ENCODE measurements around the gene EDC4. TPM values are rescaled to one million over a fixed set of nuclear protein-coding genes. Genes with fewer than 3 reads are reported as not detected.

Gene EDC4
- total RNA-seq, 1 donor from 2014 or later: 48.4 TPM

- peak; percentile 39 for TF ChIP-seq CTCF (IDR thresholded peaks at IDR 0.05; ENCODE audit: insufficient read depth, low read length, poor library complexity, severe bottlenecking)
- no peaks in the 10 kb centered on the region for H3K27me3 ChIP-seq (ENCODE audit: control insufficient read depth, insufficient read depth, low read length)
- H3K4me3 ChIP-seq (ENCODE audit: low read depth, low read length): peak overlapping the region; percentile 97
- no peak for DNase-seq (ENCODE audit: low read depth)
- H3K36me3 ChIP-seq (ENCODE audit: control insufficient read depth, insufficient read depth, low read length): no peaks in the 10 kb centered on the region
Observed at GRCh38 chr16:67842509-67843342, 30.1 kb upstream of the EDC4 start.

- DNase-seq (ENCODE audit: low read depth): no peak
Observed at GRCh38 chr16:67843343-67843765, 29.5 kb upstream of the EDC4 start.

GRCh38 chr16:67844497-67844896 is 28.4 kb upstream of the EDC4 start:
- H3K4me3 ChIP-seq (ENCODE audit: low read depth, low read length): no peak overlapping the region
- no peaks in the 10 kb centered on the region for H3K27me3 ChIP-seq (ENCODE audit: control insufficient read depth, insufficient read depth, low read length)
- TF ChIP-seq CTCF (IDR thresholded peaks at IDR 0.05; ENCODE audit: insufficient read depth, low read length, poor library complexity, severe bottlenecking): no peak
- no peak for DNase-seq (ENCODE audit: low read depth)
- H3K36me3 ChIP-seq (ENCODE audit: control insufficient read depth, insufficient read depth, low read length): peaks cover 3% of the 10 kb centered on the region

More at GRCh38 chr16:67843343-67843765, 29.5 kb upstream of the EDC4 start:
- no peaks in the 10 kb centered on the region for H3K27me3 ChIP-seq (ENCODE audit: control insufficient read depth, insufficient read depth, low read length)
- peak overlapping the region; percentile 97 for H3K4me3 ChIP-seq (ENCODE audit: low read depth, low read length)
- H3K36me3 ChIP-seq (ENCODE audit: control insufficient read depth, insufficient read depth, low read length): no peaks in the 10 kb centered on the region
- no peak for TF ChIP-seq CTCF (IDR thresholded peaks at IDR 0.05; ENCODE audit: insufficient read depth, low read length, poor library complexity, severe bottlenecking)

- TF ChIP-seq CTCF (IDR thresholded peaks at IDR 0.05; ENCODE audit: insufficient read depth, low read length, poor library complexity, severe bottlenecking): no peak
- Histone ChIP-seq H3K27me3 (ENCODE audit: control insufficient read depth, insufficient read depth, low read length) (no peaks in the 10 kb centered on the region), H3K36me3 (ENCODE audit: control insufficient read depth, insufficient read depth, low read length) (peaks cover 3% of the 10 kb centered on the region), H3K4me3 (ENCODE audit: low read depth, low read length) (peak overlapping the region; percentile 96)
- DNase-seq (ENCODE audit: low read depth): no peak
Observed at GRCh38 chr16:67845291-67846062, 27.4 kb upstream of the EDC4 start.

- DNase-seq (ENCODE audit: low read depth): no peak
- Histone ChIP-seq H3K36me3 (ENCODE audit: control insufficient read depth, insufficient read depth, low read length) (peaks cover 3% of the 10 kb centered on the region), H3K4me3 (ENCODE audit: low read depth, low read length) (peak overlapping the region; percentile 96), H3K27me3 (ENCODE audit: control insufficient read depth, insufficient read depth, low read length) (no peaks in the 10 kb centered on the region)
- no peak for TF ChIP-seq CTCF (IDR thresholded peaks at IDR 0.05; ENCODE audit: insufficient read depth, low read length, poor library complexity, severe bottlenecking)
Observed at GRCh38 chr16:67846063-67846319, 26.9 kb upstream of the EDC4 start.
